OCI-LY3 (cell line): ENCODE measurements around the gene AURKA.

Experiments used
- H2AFZ ChIP-seq: fragments of 200-600, 300-600 bp; shearing (Covaris generic); 2 replicates; pipeline ENCODE4 v1.6.0; 2014; ENCODE audit warnings: antibody characterized with exemption, low read depth, low read length
- H3K27ac ChIP-seq: fragments of 200-600, 300-600 bp; sonication (generic); 2 replicates; pipeline ENCODE4 v1.5.1; 2014; ENCODE audit warnings: mild to moderate bottlenecking, low read length, moderate library complexity, mixed read lengths
- H3K27me3 ChIP-seq: fragments of 200-600, 300-600 bp; sonication (generic); 2 replicates; pipeline ENCODE4 v1.6.1; 2014; ENCODE audit warnings: low read depth, low read length, mixed read lengths
- H3K36me3 ChIP-seq: fragments of 200-600, 300-600 bp; sonication (generic); replicated peaks from 2 replicates; pipeline ENCODE3; 2014; ENCODE audit warnings: low read depth, low read length, mixed read lengths
- H3K4me1 ChIP-seq: fragments of 300-600, 200-600 bp; sonication (generic); 2 replicates; pipeline ENCODE4 v1.6.1; 2014; ENCODE audit warnings: low read length, mixed read lengths
- H3K4me2 ChIP-seq: fragments of 200-600, 300-600 bp; sonication (generic); 2 replicates; pipeline ENCODE4 v1.6.1; 2014; ENCODE audit warnings: low read length, mixed read lengths
- H3K4me3 ChIP-seq: fragments of 300-600, 200-600 bp; sonication (generic); 2 replicates; pipeline ENCODE4 v1.5.1; 2014; ENCODE audit warnings: antibody characterized with exemption, mild to moderate bottlenecking, low read length, moderate library complexity
- H3K79me2 ChIP-seq: fragments of 300-600, 200-600 bp; shearing (Covaris generic); 2 replicates; pipeline ENCODE4 v1.6.1; 2014; ENCODE audit warnings: mild to moderate bottlenecking, low read length, mixed read lengths
- H3K9ac ChIP-seq: fragments of 300-600, 200-600 bp; shearing (Covaris generic); 2 replicates; pipeline ENCODE4 v1.6.0; 2014; ENCODE audit warnings: mild to moderate bottlenecking, low read length, moderate library complexity
- H3K9me3 ChIP-seq: fragments of 200-600, 300-600 bp; shearing (Covaris generic); 2 replicates; pipeline ENCODE4 v1.6.1; 2014; ENCODE audit warnings: low read length, mixed read lengths; ENCODE audit not compliant: insufficient read depth
- H4K20me1 ChIP-seq: fragments of 200-600, 300-600 bp; sonication (generic); 2 replicates; pipeline ENCODE4 v1.6.1; 2016; ENCODE audit warnings: low read length, mixed read lengths; ENCODE audit not compliant: insufficient read depth
- EZH2phosphoT487 ChIP-seq: fragments of 200-600 bp; shearing (Covaris generic); IDR thresholded peaks from 2 replicates; pipeline ENCODE4 v1.6.1; 2018; ENCODE audit warnings: antibody characterized with exemption, mixed run types, low read depth
- TF ChIP-seq, protein P1 (sequence below): fragments of 200-600, 300-600 bp; sonication (generic); IDR thresholded peaks from 2 replicates; pipeline ENCODE4 v1.5.1; 2014; ENCODE audit warnings: antibody characterized with exemption, low read length, low read depth

Gene AURKA

GRCh38 chr20:56437196-56437960, 45.4 kb upstream of the AURKA start:
- Histone ChIP-seq H3K27me3 (no peaks in the 10 kb centered on the region), H3K4me1 (peaks cover 32% of the 10 kb centered on the region), H3K4me2 (no peak overlapping the region), H3K9ac (no peak overlapping the region), H2AFZ (no peak overlapping the region), H3K36me3 (no peaks in the 10 kb centered on the region), H3K79me2 (no peaks in the 10 kb centered on the region), H3K4me3 (no peak overlapping the region), H3K27ac (no peak overlapping the region), H3K9me3 (no peaks in the 10 kb centered on the region), H4K20me1 (no peaks in the 10 kb centered on the region)
- TF ChIP-seq, protein P1, sequence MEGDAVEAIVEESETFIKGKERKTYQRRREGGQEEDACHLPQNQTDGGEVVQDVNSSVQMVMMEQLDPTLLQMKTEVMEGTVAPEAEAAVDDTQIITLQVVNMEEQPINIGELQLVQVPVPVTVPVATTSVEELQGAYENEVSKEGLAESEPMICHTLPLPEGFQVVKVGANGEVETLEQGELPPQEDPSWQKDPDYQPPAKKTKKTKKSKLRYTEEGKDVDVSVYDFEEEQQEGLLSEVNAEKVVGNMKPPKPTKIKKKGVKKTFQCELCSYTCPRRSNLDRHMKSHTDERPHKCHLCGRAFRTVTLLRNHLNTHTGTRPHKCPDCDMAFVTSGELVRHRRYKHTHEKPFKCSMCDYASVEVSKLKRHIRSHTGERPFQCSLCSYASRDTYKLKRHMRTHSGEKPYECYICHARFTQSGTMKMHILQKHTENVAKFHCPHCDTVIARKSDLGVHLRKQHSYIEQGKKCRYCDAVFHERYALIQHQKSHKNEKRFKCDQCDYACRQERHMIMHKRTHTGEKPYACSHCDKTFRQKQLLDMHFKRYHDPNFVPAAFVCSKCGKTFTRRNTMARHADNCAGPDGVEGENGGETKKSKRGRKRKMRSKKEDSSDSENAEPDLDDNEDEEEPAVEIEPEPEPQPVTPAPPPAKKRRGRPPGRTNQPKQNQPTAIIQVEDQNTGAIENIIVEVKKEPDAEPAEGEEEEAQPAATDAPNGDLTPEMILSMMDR: no peak
- no peak for TF ChIP-seq EZH2phosphoT487

GRCh38 chr20:56433880-56434255, 41.9 kb upstream of the AURKA start:
- H3K36me3 ChIP-seq: no peaks in the 10 kb centered on the region
- no peak overlapping the region for H3K9ac ChIP-seq
- no peak overlapping the region for H2AFZ ChIP-seq
- no peak overlapping the region for H3K4me2 ChIP-seq
- H3K27me3 ChIP-seq: no peaks in the 10 kb centered on the region
- H3K9me3 ChIP-seq: no peaks in the 10 kb centered on the region
- TF ChIP-seq, protein P1: no peak
- no peak for TF ChIP-seq EZH2phosphoT487
- H4K20me1 ChIP-seq: no peaks in the 10 kb centered on the region
- H3K4me1 ChIP-seq: peaks cover 28% of the 10 kb centered on the region
- no peak overlapping the region for H3K27ac ChIP-seq
- no peaks in the 10 kb centered on the region for H3K79me2 ChIP-seq
- no peak overlapping the region for H3K4me3 ChIP-seq

DNA sequence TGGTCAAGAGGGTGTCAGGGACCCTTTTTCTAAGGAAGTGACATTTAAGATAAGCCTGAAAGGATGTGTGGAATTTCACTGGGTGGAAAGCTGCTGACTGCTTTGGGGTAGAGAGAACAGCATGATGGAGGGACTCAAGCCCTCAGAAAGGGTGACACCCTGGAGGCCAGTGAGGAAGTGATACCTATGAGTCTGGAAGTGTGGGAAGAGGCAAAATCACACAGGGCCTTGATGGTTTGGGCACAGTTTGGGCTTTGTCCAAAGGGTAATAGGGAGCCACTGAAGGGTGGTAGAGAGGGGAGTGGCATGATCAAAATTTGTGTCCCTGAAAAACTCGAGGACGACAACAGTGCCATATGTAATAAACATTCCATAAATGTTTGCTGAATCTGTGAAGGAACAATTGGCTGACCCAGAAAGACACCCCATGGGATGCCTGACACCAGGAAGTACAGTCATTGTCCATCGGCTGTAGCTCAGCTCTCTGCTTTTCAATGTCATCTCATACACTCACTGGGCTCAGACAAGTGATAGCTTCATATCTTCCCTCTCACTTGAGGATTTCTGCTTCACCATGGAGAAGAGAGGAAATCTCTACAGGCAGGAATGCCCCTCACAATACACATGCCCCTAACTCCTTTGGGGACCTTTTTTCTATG, 41.3 kb upstream of the AURKA start:
- Histone ChIP-seq H3K9me3 (no peaks in the 10 kb centered on the region), H3K4me2 (no peak overlapping the region), H4K20me1 (no peaks in the 10 kb centered on the region), H3K27me3 (no peaks in the 10 kb centered on the region), H3K4me1 (peaks cover 28% of the 10 kb centered on the region), H3K9ac (no peak overlapping the region), H2AFZ (no peak overlapping the region), H3K36me3 (no peaks in the 10 kb centered on the region), H3K4me3 (no peak overlapping the region), H3K79me2 (no peaks in the 10 kb centered on the region), H3K27ac (no peak overlapping the region)
- no peak for TF ChIP-seq EZH2phosphoT487
- TF ChIP-seq, protein P1: no peak

DNA sequence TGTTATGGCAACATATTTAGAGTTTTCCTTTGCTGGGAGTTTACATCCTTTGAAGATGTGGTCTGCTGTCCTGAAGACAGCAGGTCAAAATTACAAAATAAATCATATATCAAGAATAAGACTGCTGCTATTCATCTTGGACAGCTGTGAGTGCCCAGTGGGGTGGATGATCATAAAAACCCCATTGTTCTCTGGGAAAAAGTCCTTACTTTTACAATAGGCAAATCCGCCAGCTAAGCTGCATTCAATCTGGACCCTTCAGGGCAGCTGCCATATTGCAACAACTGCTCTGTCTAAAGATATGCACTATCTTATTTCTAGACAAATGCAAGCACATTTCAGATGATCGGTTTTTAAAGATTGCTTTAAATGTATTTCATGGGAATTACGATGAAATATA, 39.5 kb upstream of the AURKA start:
- H3K36me3 ChIP-seq: no peaks in the 10 kb centered on the region
- no peak overlapping the region for H2AFZ ChIP-seq
- TF ChIP-seq, protein P1: no peak
- TF ChIP-seq EZH2phosphoT487: no peak
- H4K20me1 ChIP-seq: no peaks in the 10 kb centered on the region
- H3K27me3 ChIP-seq: no peaks in the 10 kb centered on the region
- H3K4me2 ChIP-seq: no peak overlapping the region
- H3K9me3 ChIP-seq: no peaks in the 10 kb centered on the region
- no peaks in the 10 kb centered on the region for H3K79me2 ChIP-seq
- no peak overlapping the region for H3K9ac ChIP-seq
- no peak overlapping the region for H3K27ac ChIP-seq
- H3K4me1 ChIP-seq: peaks cover 28% of the 10 kb centered on the region
- H3K4me3 ChIP-seq: no peak overlapping the region
